Measurements from ENCODE around the gene MACROD1. TPM values are rescaled to one million over a fixed set of nuclear protein-coding genes. Genes with fewer than 3 reads are reported as not detected.

The MACROD1 gene
- 20.6 TPM for total RNA-seq

- intact Hi-C loops (cut with DNase I), result no loop called here
- ATAC-seq (peak; percentile 91), DNase-seq (ENCODE audit: low spot score) (peak; percentile 89)
Observed at GRCh38 chr11:64165842-64166635, at the start of gene MACROD1. Gene MACROD1 (minus strand): TSS chr11:64166113. CDS start chr11:64165994, 119 bp downstream.

- no peak for ATAC-seq
- intact Hi-C loops (cut with DNase I), result no loop called here
- no peak for DNase-seq (ENCODE audit: low spot score)
Observed at GRCh38 chr11:64211181-64211872, 45.4 kb upstream of the MACROD1 start.

GRCh38 chr11:64210301-64211020, 44.5 kb upstream of the MACROD1 start:
- ATAC-seq, result no peak
- no peak for DNase-seq (ENCODE audit: low spot score)
- intact Hi-C loops (cut with DNase I), result no loop called here

- DNase-seq (ENCODE audit: low spot score), result no peak
- intact Hi-C loops (cut with DNase I), result loop anchor here (10.0 kb wide), 1 partner anchor 85 kb away; the partner anchor contains the start of gene KCNK4
- no peak for ATAC-seq
Observed at GRCh38 chr11:64209563-64209843, 43.6 kb upstream of the MACROD1 start.

- ATAC-seq (no peak), DNase-seq (ENCODE audit: low spot score) (no peak)
- intact Hi-C loops (cut with DNase I), result loop anchor here (10.0 kb wide), 1 partner anchor 86 kb away; the partner anchor contains the start of gene KCNK4
Observed at GRCh38 chr11:64208796-64209562, 43.1 kb upstream of the MACROD1 start.

GRCh38 chr11:64208086-64208795, 42.3 kb upstream of the MACROD1 start:
- DNase-seq (ENCODE audit: low spot score), result no peak
- intact Hi-C loops (cut with DNase I), result loop anchor here (10.0 kb wide), 1 partner anchor 87 kb away; the partner anchor contains the start of gene KCNK4
- ATAC-seq, result peak; percentile 3

GRCh38 chr11:64207256-64208085, 41.6 kb upstream of the MACROD1 start:
- intact Hi-C loops (cut with DNase I), result loop anchor here (10.0 kb wide), 1 partner anchor 87 kb away; the partner anchor contains the start of gene KCNK4
- ATAC-seq (peak; percentile 60), DNase-seq (ENCODE audit: low spot score) (peak; percentile 78)

- no peak for DNase-seq (ENCODE audit: low spot score)
- peak; percentile 56 for ATAC-seq
- intact Hi-C loops (cut with DNase I), result loop anchor here (10.0 kb wide), 1 partner anchor 88 kb away; the partner anchor contains the start of gene KCNK4
Observed at GRCh38 chr11:64206457-64207255, 40.7 kb upstream of the MACROD1 start, which contains the start of gene FERMT3. Gene FERMT3 (plus strand): TSS chr11:64206721. CDS start chr11:64207365, 644 bp downstream.

GRCh38 chr11:64204464-64204989, 38.6 kb upstream of the MACROD1 start:
- peak; percentile 93 for DNase-seq (ENCODE audit: low spot score)
- peak; percentile 80 for ATAC-seq
- intact Hi-C loops (cut with DNase I), result loop anchor here (10.0 kb wide), 1 partner anchor 90 kb away; the partner anchor contains the start of gene KCNK4

- intact Hi-C loops (cut with DNase I), result loop anchor here (10.0 kb wide), 1 partner anchor 91 kb away; the partner anchor contains the start of gene KCNK4
- ATAC-seq (no peak), DNase-seq (ENCODE audit: low spot score) (no peak)
Observed at GRCh38 chr11:64204080-64204440, 38.1 kb upstream of the MACROD1 start.

GRCh38 chr11:64203421-64204079, 37.6 kb upstream of the MACROD1 start:
- intact Hi-C loops (cut with DNase I), result loop anchor here (10.0 kb wide), 1 partner anchor 91 kb away; the partner anchor contains the start of gene KCNK4
- ATAC-seq (no peak), DNase-seq (ENCODE audit: low spot score) (no peak)

- intact Hi-C loops (cut with DNase I), result loop anchor here (10.0 kb wide), 1 partner anchor 92 kb away; the partner anchor contains the start of gene KCNK4
- DNase-seq (ENCODE audit: low spot score) (no peak), ATAC-seq (no peak)
Observed at GRCh38 chr11:64202992-64203391, 37.1 kb upstream of the MACROD1 start.

- ATAC-seq, result no peak
- intact Hi-C loops (cut with DNase I), result loop anchor here (10.0 kb wide), 1 partner anchor 93 kb away; the partner anchor contains the start of gene KCNK4
- no peak for DNase-seq (ENCODE audit: low spot score)
Observed at GRCh38 chr11:64201543-64201942, 35.6 kb upstream of the MACROD1 start.

GRCh38 chr11:64198511-64198910, 32.6 kb upstream of the MACROD1 start:
- intact Hi-C loops (cut with DNase I), result no loop called here
- ATAC-seq (no peak), DNase-seq (ENCODE audit: low spot score) (no peak)

GRCh38 chr11:64196626-64197025, 30.7 kb upstream of the MACROD1 start:
- intact Hi-C loops (cut with DNase I), result no loop called here
- ATAC-seq (no peak), DNase-seq (ENCODE audit: low spot score) (no peak)
